ENCODE measurements around the gene TAF1D. TPM values are rescaled to one million over a fixed set of nuclear protein-coding genes. Genes with fewer than 3 reads are reported as not detected.

TAF1D gene
- total RNA-seq, 3 donors from 2014 or later, result 64.7 to 85.2 (median 84.0) TPM

DNA sequence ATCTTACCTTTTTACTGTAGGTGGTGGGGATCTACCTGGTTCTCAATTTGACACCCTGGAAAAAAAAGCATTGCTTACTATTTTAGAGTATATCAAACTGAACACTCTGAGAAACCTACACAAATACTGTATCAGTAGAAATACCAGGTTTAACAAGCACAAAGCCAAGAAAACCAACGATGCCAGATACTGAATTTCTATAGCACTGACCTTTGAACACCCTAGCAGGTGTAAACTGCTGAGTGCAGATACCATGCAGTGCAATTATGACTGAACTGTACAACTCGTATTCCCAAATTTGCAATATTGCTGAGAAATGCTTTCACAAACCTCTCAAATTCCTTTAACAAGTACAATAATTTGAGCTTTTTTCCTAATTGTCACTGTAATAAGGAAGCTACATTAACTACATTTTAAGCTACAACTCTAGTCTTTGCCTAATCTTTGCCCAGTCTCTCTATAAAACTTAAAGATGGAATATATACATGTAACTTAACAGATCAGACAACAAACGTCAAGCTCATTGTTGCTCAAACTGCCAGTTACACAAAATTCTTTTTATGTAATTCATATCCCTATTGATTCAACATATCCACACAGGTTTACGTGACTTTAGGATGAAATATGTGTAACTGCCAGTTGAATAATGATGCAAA lies 8.9 kb downstream of the TAF1D start:
- no peak overlapping the region for H3K4me3 ChIP-seq
- DNase-seq (no peak), ATAC-seq (peak; percentile 85)
- no peak for TF ChIP-seq CTCF (IDR thresholded peaks at IDR 0.05)
- H3K36me3 ChIP-seq (ENCODE audit: low read depth), result peaks cover 16% of the 10 kb centered on the region
- intact Hi-C loops (cut with DNase I, micrococcal nuclease), result no loop called here
- no peaks in the 10 kb centered on the region for H3K9me3 ChIP-seq
- peaks cover 22% of the 10 kb centered on the region for H3K4me1 ChIP-seq (ENCODE audit: low read depth)

- Histone ChIP-seq H3K9me3 (no peaks in the 10 kb centered on the region), H3K36me3 (ENCODE audit: low read depth) (peaks cover 12% of the 10 kb centered on the region), H3K4me1 (ENCODE audit: low read depth) (peaks cover 22% of the 10 kb centered on the region), H3K4me3 (no peak overlapping the region)
- DNase-seq (no peak), ATAC-seq (no peak)
- intact Hi-C loops (cut with DNase I, micrococcal nuclease), result no loop called here
- no peak for TF ChIP-seq CTCF (IDR thresholded peaks at IDR 0.05)
Measured at GRCh38 chr11:93730108-93731107, 10.9 kb downstream of the TAF1D start.

DNA sequence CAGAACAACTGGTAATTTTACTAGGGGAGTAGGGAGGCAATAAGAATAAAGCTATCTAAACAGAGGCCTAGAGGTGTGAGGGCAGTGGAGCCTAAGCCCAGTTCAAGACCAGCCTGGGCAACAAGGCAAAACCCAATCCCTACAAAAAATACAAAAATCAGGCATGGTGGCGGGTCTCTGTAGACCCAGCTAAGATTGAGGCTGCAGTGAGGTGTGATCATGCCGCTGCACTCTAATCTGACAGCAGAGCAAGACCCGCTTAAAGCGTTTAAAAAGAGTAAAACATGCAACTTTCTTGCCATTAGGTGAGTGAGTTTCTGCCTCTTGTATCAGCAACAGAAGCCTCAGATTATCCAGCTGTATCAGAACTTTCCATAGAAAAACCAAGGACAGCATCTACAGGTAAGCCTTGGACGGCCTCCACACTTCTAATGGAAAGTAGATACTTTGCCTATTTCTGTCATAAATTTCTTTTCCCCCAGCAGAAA lies 12.1 kb downstream of the TAF1D start:
- intact Hi-C loops (cut with DNase I, micrococcal nuclease), result no loop called here
- Histone ChIP-seq H3K9me3 (no peaks in the 10 kb centered on the region), H3K4me3 (no peak overlapping the region), H3K36me3 (ENCODE audit: low read depth) (peaks cover 12% of the 10 kb centered on the region), H3K4me1 (ENCODE audit: low read depth) (peaks cover 15% of the 10 kb centered on the region)
- DNase-seq (no peak), ATAC-seq (peak; percentile 22)
- TF ChIP-seq CTCF (IDR thresholded peaks at IDR 0.05), result no peak

DNA sequence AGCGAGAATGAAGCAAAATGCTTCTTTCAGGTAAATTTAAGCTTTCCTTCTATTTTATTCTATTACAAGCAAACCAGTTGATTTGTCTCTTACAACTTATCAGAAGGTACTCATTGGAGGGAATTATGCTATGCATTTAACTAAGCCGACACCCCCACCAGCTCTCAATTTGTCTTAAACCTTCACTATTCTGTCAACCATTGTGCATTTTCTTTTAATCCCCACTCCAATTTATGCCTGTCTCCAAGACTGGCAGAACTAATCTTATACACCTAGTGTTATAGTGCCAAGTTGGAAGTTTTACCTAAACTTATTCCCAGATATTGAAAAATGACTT lies 12.5 kb downstream of the TAF1D start:
- Histone ChIP-seq H3K4me1 (ENCODE audit: low read depth) (peaks cover 13% of the 10 kb centered on the region), H3K9me3 (no peaks in the 10 kb centered on the region), H3K36me3 (ENCODE audit: low read depth) (peaks cover 12% of the 10 kb centered on the region), H3K4me3 (no peak overlapping the region)
- no peak for DNase-seq
- TF ChIP-seq CTCF (IDR thresholded peaks at IDR 0.05), result no peak
- no peak for ATAC-seq
- intact Hi-C loops (cut with DNase I, micrococcal nuclease), result no loop called here

- peaks cover 12% of the 10 kb centered on the region for H3K36me3 ChIP-seq (ENCODE audit: low read depth)
- no peak for ATAC-seq
- H3K4me1 ChIP-seq (ENCODE audit: low read depth), result peaks cover 7% of the 10 kb centered on the region
- no peak overlapping the region for H3K4me3 ChIP-seq
- H3K9me3 ChIP-seq, result no peaks in the 10 kb centered on the region
- DNase-seq, result no peak
- no peak for TF ChIP-seq CTCF (IDR thresholded peaks at IDR 0.05)
- intact Hi-C loops (cut with DNase I, micrococcal nuclease), result no loop called here
Measured at GRCh38 chr11:93727985-93728791, 13.1 kb downstream of the TAF1D start.
